HCT116 (cell line): Measurements from ENCODE around the gene OR1B1. TPM values are rescaled to one million over a fixed set of nuclear protein-coding genes. Genes with fewer than 3 reads are reported as not detected.
A peak's percentile ranks its signal among the peaks of the same experiment; 100 is the strongest.

Experiments
- ATAC-seq: fragments of 200-7000 bp; cut with Tn5 transposase; 2 replicates; pipeline ENCODE4 v1.9.1; 2020; ENCODE audit warnings: mild to moderate bottlenecking, moderate library complexity
- BruUV-seq: library from RNA; stranded (reverse); fragments of 400-500 nt; replicated peaks from 2 replicates; lab custom pipeline; 2021; lab: Mats Ljungman, UMichigan
- CTCF ChIA-PET: fragments of 300-600 bp; sonication (Branson Sonifier 250); formaldehyde crosslinking; loops from one replicate; lab custom pipeline; 2021; ENCODE audit warnings: antibody characterized with exemption; lab: Charles Lee
- POLR2A ChIA-PET: fragments of 300-600, 350-600 bp; sonication (Branson Sonifier 250); formaldehyde crosslinking; loops from one replicate; lab custom pipeline; 2021; ENCODE audit warnings: antibody characterized with exemption; lab: Charles Lee
- RAD21 ChIA-PET, 2 experiments: fragments of 300-600 bp; sonication (Branson Sonifier 250); formaldehyde crosslinking; loops; one replicate each; lab custom pipeline; 2023; ENCODE audit warnings: low total read pairs in 2 of 2; ENCODE audit not compliant: uncharacterized antibody in 2 of 2, unreplicated experiment in 2 of 2, low non-redundant PET in 1 of 2; lab: Charles Lee
- DNase-seq: peaks from one replicate; pipeline ENCODE4 v3.0.0-alpha.2; 2010; ENCODE audit warnings: low read depth, low spot score
- H2AFZ ChIP-seq: fragments of 200-600 bp; shearing (Covaris generic), sonication (generic); 2 replicates; pipeline ENCODE4 v1.6.1; 2017; ENCODE audit warnings: low read depth, mixed run types, mixed read lengths, antibody characterized with exemption, low read length; ENCODE audit not compliant: poor library complexity, severe bottlenecking
- H3K27ac ChIP-seq: 2 replicates; pipeline ENCODE4 v1.5.1; 2012; ENCODE audit warnings: low read depth, low read length
- H3K27me3 ChIP-seq: fragments of 200-600 bp; sonication (generic); 2 replicates; pipeline ENCODE4 v1.6.1; 2016; ENCODE audit warnings: mixed run types, low read length, mixed read lengths; ENCODE audit not compliant: insufficient read depth
- H3K36me3 ChIP-seq, 2 experiments: fragments of 200-500 bp in 1 of 2; fragments of 200-600 bp in 1 of 2; sonication (Bioruptor generic) in 1 of 2; sonication (generic) in 1 of 2; 2 replicates each; pipeline versions ENCODE4 v1.5.1 to v1.6.1; 2014 to 2016; ENCODE audit warnings: low read length in 2 of 2, inconsistent platforms in 1 of 2, mixed read lengths in 1 of 2, mixed run types in 1 of 2; ENCODE audit not compliant: insufficient read depth in 2 of 2, control insufficient read depth in 1 of 2
- H3K4me1 ChIP-seq, 2 experiments: fragments of 200-600 bp in 1 of 2; sonication (generic) in 1 of 2; 2 replicates each; pipeline versions ENCODE4 v1.5.1 to v1.6.1; 2012 to 2017; ENCODE audit warnings: low read length in 2 of 2, inconsistent platforms in 1 of 2, mild to moderate bottlenecking in 1 of 2, mixed read lengths in 1 of 2, mixed run types in 1 of 2, moderate library complexity in 1 of 2; ENCODE audit not compliant: insufficient read depth in 2 of 2, control insufficient read depth in 1 of 2
- H3K4me2 ChIP-seq: fragments of 200-600 bp; sonication (generic); 2 replicates; pipeline ENCODE4 v1.6.1; 2017; ENCODE audit warnings: mixed run types, low read length, mixed read lengths
- H3K4me3 ChIP-seq, 2 experiments: fragments of 200-600 bp in 1 of 2; sonication (generic) in 1 of 2; replicated peaks in 1 of 2; 2 replicates each; pipeline ENCODE4 v1.5.1; 2011 to 2016; ENCODE audit warnings: low read length in 2 of 2, control low read depth in 1 of 2, low read depth in 1 of 2, mild to moderate bottlenecking in 1 of 2, mixed read lengths in 1 of 2, mixed run types in 1 of 2
- H3K79me2 ChIP-seq: fragments of 200-600 bp; sonication (generic); 2 replicates; pipeline ENCODE4 v1.6.1; 2017; ENCODE audit warnings: mild to moderate bottlenecking, mixed run types, low read length, moderate library complexity, mixed read lengths; ENCODE audit not compliant: insufficient read depth
- H3K9ac ChIP-seq: fragments of 200-600 bp; sonication (generic); 2 replicates; pipeline ENCODE4 v1.6.1; 2016; ENCODE audit warnings: low read length, mixed read lengths
- H3K9me2 ChIP-seq: fragments of 200-600 bp; sonication (generic), shearing (Covaris generic); 2 replicates; pipeline ENCODE4 v1.6.1; 2017; ENCODE audit warnings: mixed run types, mild to moderate bottlenecking, moderate library complexity; ENCODE audit not compliant: insufficient read depth
- H3K9me3 ChIP-seq, 2 experiments: fragments of 200-500 bp in 1 of 2; fragments of 200-600 bp in 1 of 2; sonication (Bioruptor generic) in 1 of 2; sonication (generic) in 1 of 2; 2 replicates each; pipeline ENCODE4 v1.6.1; 2014 to 2017; ENCODE audit warnings: low read length in 2 of 2, mixed read lengths in 2 of 2, inconsistent platforms in 1 of 2, low read depth in 1 of 2, mild to moderate bottlenecking in 1 of 2, mixed run types in 1 of 2, moderate library complexity in 1 of 2; ENCODE audit not compliant: control insufficient read depth in 1 of 2, insufficient read depth in 1 of 2
- H4K20me1 ChIP-seq: fragments of 200-600 bp; sonication (generic), shearing (Covaris generic); 2 replicates; pipeline ENCODE4 v1.6.1; 2017; ENCODE audit warnings: mixed run types, mild to moderate bottlenecking, moderate library complexity; ENCODE audit not compliant: insufficient read depth
- CTCF ChIP-seq, 3 experiments: fragments of 200-600 bp in 1 of 3; sonication (generic) in 1 of 3; IDR thresholded peaks in 2 of 3; conservative IDR thresholded peaks in 1 of 3; 2 replicates each; pipeline ENCODE4 v1.5.1; 2012 to 2017; ENCODE audit warnings: low read depth in 2 of 3, low read length in 2 of 3, antibody characterized with exemption in 1 of 3, borderline replicate concordance in 1 of 3, control low read depth in 1 of 3, mild to moderate bottlenecking in 1 of 3, mixed read lengths in 1 of 3, mixed run types in 1 of 3, moderate library complexity in 1 of 3; ENCODE audit not compliant: insufficient read depth in 1 of 3
- EZH2phosphoT487 ChIP-seq: fragments of 200-600 bp; IDR thresholded peaks from 2 replicates; pipeline ENCODE4 v1.6.1; 2018; ENCODE audit warnings: antibody characterized with exemption, borderline replicate concordance
- POLR2AphosphoS5 ChIP-seq: IDR thresholded peaks from 2 replicates; pipeline ENCODE4 v1.6.1; 2011; ENCODE audit warnings: mild to moderate bottlenecking, low read depth, low read length, moderate library complexity
- REST ChIP-seq: IDR thresholded peaks from 2 replicates; pipeline ENCODE4 v1.6.1; 2012; ENCODE audit warnings: low read depth
- SIN3A ChIP-seq: IDR thresholded peaks from 2 replicates; pipeline ENCODE4 v1.6.1; 2012; ENCODE audit warnings: low read depth
- SP1 ChIP-seq: IDR thresholded peaks from 2 replicates; pipeline ENCODE4 v1.6.1; 2012; ENCODE audit warnings: low read depth
- ZFX ChIP-seq: fragments of 450-650 bp; IDR thresholded peaks from 2 replicates; pipeline ENCODE4 v1.6.1; 2017
- intact Hi-C: fragments of 100-400 bp; cut with micrococcal nuclease; formaldehyde crosslinking; loops from 2 replicates; pipeline ENCODE4 v1.10.0; 2022
- total RNA-seq: library from RNA; stranded (reverse); gene quantifications from one replicate; pipeline ENCODE4 v1.2.1, GENCODE V29; 2021; ENCODE audit not compliant: unreplicated experiment

The OR1B1 gene
- total RNA-seq, 1 experiment from 2014 or later: not detected

- Histone ChIP-seq H3K27ac (no peak overlapping the region), H4K20me1 (no peaks in the 10 kb centered on the region), H3K36me3 (no peaks in the 10 kb centered on the region), H3K9me2 (no peaks in the 10 kb centered on the region), H3K4me2 (no peak overlapping the region), H3K9ac (no peak overlapping the region), H3K79me2 (no peaks in the 10 kb centered on the region), H3K4me1 (no peaks in the 10 kb centered on the region), H3K9me3 (no peaks in the 10 kb centered on the region), H3K27me3 (peaks cover 16% of the 10 kb centered on the region), H2AFZ (no peak overlapping the region), H3K4me3 (no peak overlapping the region)
- no peak for TF ChIP-seq SIN3A
- TF ChIP-seq EZH2phosphoT487: no peak
- TF ChIP-seq POLR2AphosphoS5: no peak
- TF ChIP-seq REST: no peak
- TF ChIP-seq SP1: no peak
- ChIA-PET RAD21 (no interaction called here), POLR2A (no interaction called here), CTCF (no interaction called here)
- intact Hi-C loops: no loop called here
- DNase-seq (no peak), ATAC-seq (no peak)
- BruUV-seq: no TSS peak
These were observed 1.0 kb downstream of the OR1B1 start for GRCh38 chr9:122656378-122656777.

- BruUV-seq: no TSS peak
These were observed 15.2 kb downstream of the OR1B1 start for GRCh38 chr9:122642226-122642625.

More at GRCh38 chr9:122642226-122642625, 15.2 kb downstream of the OR1B1 start:
- Histone ChIP-seq H3K9me3 (no peaks in the 10 kb centered on the region), H3K4me1 (no peaks in the 10 kb centered on the region), H3K9ac (no peak overlapping the region), H3K27ac (no peak overlapping the region), H3K9me2 (no peaks in the 10 kb centered on the region), H4K20me1 (no peaks in the 10 kb centered on the region), H3K79me2 (no peaks in the 10 kb centered on the region), H2AFZ (no peak overlapping the region), H3K36me3 (no peaks in the 10 kb centered on the region), H3K4me2 (no peak overlapping the region), H3K27me3 (0 out of 2 replicates have a peak, but pooled peaks cover 7% of the 10 kb centered on the region), H3K4me3 (no peak overlapping the region)
- no peak for TF ChIP-seq EZH2phosphoT487
- TF ChIP-seq ZFX: no peak
- no peak for TF ChIP-seq CTCF (IDR thresholded peaks at IDR 0.05 in 2 of 3, conservative IDR thresholded peaks at IDR 0.05 in 1 of 3; ENCODE audit: borderline replicate concordance in 1 of 3, insufficient read depth in 1 of 3, low read depth in 2 of 3, low read length in 2 of 3)
- peak; percentile 66 for TF ChIP-seq REST
- POLR2A ChIA-PET: no interaction called here
- intact Hi-C loops: no loop called here
- RAD21 ChIA-PET: no interaction called here
- ATAC-seq (peak; percentile 34; the same call in 1 of the 2 replicates), DNase-seq (no peak)
- CTCF ChIA-PET: no interaction called here
